SU-DHL-6 (cell line): ENCODE measurements around the gene ROCK2.

Experiments used
- H2AFZ ChIP-seq: fragments of 200-600 bp; sonication (generic); 2 replicates; pipeline ENCODE4 v1.6.1; 2014; ENCODE audit warnings: low read depth, mild to moderate bottlenecking, moderate library complexity, mixed read lengths, antibody characterized with exemption, low read length; ENCODE audit not compliant: severe bottlenecking
- H3F3A ChIP-seq: fragments of 200-600 bp; shearing (Covaris generic); 2 replicates; pipeline ENCODE4 v1.6.0; 2016; ENCODE audit warnings: antibody characterized with exemption, mild to moderate bottlenecking; ENCODE audit not compliant: insufficient read depth
- H3K27ac ChIP-seq: fragments of 200-600 bp; sonication (generic); 2 replicates; pipeline ENCODE4 v1.5.1; 2016; ENCODE audit warnings: low read depth, mild to moderate bottlenecking, low read length, moderate library complexity, mixed read lengths
- H3K27me3 ChIP-seq: fragments of 200-600 bp; sonication (generic), shearing (Covaris generic); 2 replicates; pipeline ENCODE4 v1.6.0; 2014; ENCODE audit warnings: mild to moderate bottlenecking, low read length
- H3K36me3 ChIP-seq: fragments of 200-600 bp; sonication (generic); 2 replicates; pipeline ENCODE4 v1.6.1; 2014; ENCODE audit warnings: mild to moderate bottlenecking, low read length, mixed read lengths
- H3K4me2 ChIP-seq: fragments of 300-600, 200-600 bp; shearing (Covaris generic), sonication (generic); 2 replicates; pipeline ENCODE4 v1.6.0; 2014; ENCODE audit warnings: low read length, low read depth, mild to moderate bottlenecking; ENCODE audit not compliant: poor library complexity, severe bottlenecking
- H3K4me3 ChIP-seq: fragments of 200-600 bp; sonication (generic); 2 replicates; pipeline ENCODE4 v1.5.1; 2014; ENCODE audit warnings: antibody characterized with exemption, low read length, mild to moderate bottlenecking, mixed read lengths; ENCODE audit not compliant: insufficient read depth, poor library complexity, severe bottlenecking
- H3K79me2 ChIP-seq: fragments of 200-600 bp; sonication (generic); 2 replicates; pipeline ENCODE4 v1.6.1; 2014; ENCODE audit warnings: mild to moderate bottlenecking, low read length, moderate library complexity; ENCODE audit not compliant: insufficient read depth
- H3K9ac ChIP-seq: fragments of 200-600 bp; sonication (generic); 2 replicates; pipeline ENCODE4 v1.7.0; 2014; ENCODE audit warnings: mild to moderate bottlenecking, low read length
- H3K9me2 ChIP-seq: fragments of 200-600 bp; sonication (generic); replicated peaks from 2 replicates; pipeline ENCODE4 v1.6.1; 2014; ENCODE audit warnings: low read length; ENCODE audit not compliant: insufficient read depth
- H3K9me3 ChIP-seq: fragments of 200-600 bp; sonication (generic); 2 replicates; pipeline ENCODE4 v1.6.1; 2014; ENCODE audit warnings: low read length, mixed read lengths; ENCODE audit not compliant: insufficient read depth
- H4K20me1 ChIP-seq: fragments of 200-600 bp; sonication (generic); 2 replicates; pipeline ENCODE4 v1.6.1; 2014; ENCODE audit warnings: low read depth, mild to moderate bottlenecking, antibody characterized with exemption, low read length, moderate library complexity, mixed read lengths
- EZH2phosphoT487 ChIP-seq: fragments of 200-600 bp; sonication (generic), shearing (Covaris generic); conservative IDR thresholded peaks from 2 replicates; pipeline ENCODE4 v1.6.1; 2018; ENCODE audit warnings: mild to moderate bottlenecking, antibody characterized with exemption, low read length, moderate library complexity, mixed read lengths
- TF ChIP-seq, protein P1 (sequence below): fragments of 200-600 bp; sonication (generic); IDR thresholded peaks from one replicate; pipeline ENCODE4 v1.5.1; 2017; ENCODE audit warnings: antibody characterized with exemption, mild to moderate bottlenecking, low read length, moderate library complexity; ENCODE audit not compliant: insufficient read depth, poor library complexity, severe bottlenecking

Gene ROCK2

DNA sequence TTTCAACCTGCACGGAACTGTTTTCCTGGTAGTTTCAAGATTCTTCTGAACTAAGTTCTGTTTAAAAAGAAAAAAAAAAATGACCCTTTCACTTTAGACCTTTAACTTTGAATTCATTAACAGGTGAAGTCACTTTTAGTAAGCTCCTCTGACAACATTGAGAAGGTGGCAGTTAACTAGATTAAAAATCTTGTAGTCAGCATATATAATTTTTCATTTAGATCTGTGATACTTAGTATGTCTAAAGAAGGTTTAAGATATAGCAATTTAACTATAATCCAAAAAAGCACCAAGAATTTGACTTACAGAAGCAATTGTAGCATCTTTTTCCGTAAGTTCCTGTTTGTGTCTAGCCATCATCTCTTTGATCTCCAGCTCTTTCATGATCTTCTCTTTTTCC is 143.8 kb downstream of the ROCK2 start:
- H3F3A ChIP-seq, result 0 out of 2 replicates have a peak, but pooled peaks cover 7% of the 10 kb centered on the region
- no peaks in the 10 kb centered on the region for H3K79me2 ChIP-seq
- H3K9me3 ChIP-seq, result no peaks in the 10 kb centered on the region
- H3K9me2 ChIP-seq, result no peaks in the 10 kb centered on the region
- peaks cover 51% of the 10 kb centered on the region for H3K36me3 ChIP-seq
- H3K4me3 ChIP-seq, result no peak overlapping the region
- no peaks in the 10 kb centered on the region for H3K27me3 ChIP-seq
- H3K9ac ChIP-seq, result no peak overlapping the region
- no peaks in the 10 kb centered on the region for H4K20me1 ChIP-seq
- no peak overlapping the region for H3K27ac ChIP-seq
- no peak overlapping the region for H3K4me2 ChIP-seq
- H2AFZ ChIP-seq, result no peak overlapping the region
- TF ChIP-seq, protein P1, sequence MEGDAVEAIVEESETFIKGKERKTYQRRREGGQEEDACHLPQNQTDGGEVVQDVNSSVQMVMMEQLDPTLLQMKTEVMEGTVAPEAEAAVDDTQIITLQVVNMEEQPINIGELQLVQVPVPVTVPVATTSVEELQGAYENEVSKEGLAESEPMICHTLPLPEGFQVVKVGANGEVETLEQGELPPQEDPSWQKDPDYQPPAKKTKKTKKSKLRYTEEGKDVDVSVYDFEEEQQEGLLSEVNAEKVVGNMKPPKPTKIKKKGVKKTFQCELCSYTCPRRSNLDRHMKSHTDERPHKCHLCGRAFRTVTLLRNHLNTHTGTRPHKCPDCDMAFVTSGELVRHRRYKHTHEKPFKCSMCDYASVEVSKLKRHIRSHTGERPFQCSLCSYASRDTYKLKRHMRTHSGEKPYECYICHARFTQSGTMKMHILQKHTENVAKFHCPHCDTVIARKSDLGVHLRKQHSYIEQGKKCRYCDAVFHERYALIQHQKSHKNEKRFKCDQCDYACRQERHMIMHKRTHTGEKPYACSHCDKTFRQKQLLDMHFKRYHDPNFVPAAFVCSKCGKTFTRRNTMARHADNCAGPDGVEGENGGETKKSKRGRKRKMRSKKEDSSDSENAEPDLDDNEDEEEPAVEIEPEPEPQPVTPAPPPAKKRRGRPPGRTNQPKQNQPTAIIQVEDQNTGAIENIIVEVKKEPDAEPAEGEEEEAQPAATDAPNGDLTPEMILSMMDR, result no peak
- no peak for TF ChIP-seq EZH2phosphoT487

DNA sequence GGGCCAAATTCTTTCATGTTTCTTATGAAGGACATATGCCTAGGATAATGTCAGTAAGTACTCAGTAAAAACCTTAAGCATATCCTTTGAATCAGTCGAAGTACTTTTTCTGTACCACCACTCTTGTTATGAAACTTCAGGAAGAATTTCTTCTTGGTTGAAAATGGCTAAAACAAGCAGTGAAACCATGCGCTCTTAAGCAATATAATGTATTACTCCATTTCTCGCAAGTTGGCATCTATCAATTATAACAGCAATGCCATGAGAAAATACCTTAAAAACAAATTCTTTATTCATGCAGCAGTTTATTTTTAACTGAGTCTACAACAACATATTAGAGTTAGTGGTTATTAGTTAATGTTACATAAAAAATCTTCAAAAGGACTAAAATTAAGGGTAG is 148.2 kb downstream of the ROCK2 start:
- Histone ChIP-seq H3F3A (peaks cover 11% of the 10 kb centered on the region; the same call in 1 of the 2 replicates), H3K27ac (no peak overlapping the region), H4K20me1 (no peaks in the 10 kb centered on the region), H3K4me2 (no peak overlapping the region), H3K36me3 (peaks cover 58% of the 10 kb centered on the region), H3K79me2 (no peaks in the 10 kb centered on the region), H3K4me3 (no peak overlapping the region), H3K9me2 (no peaks in the 10 kb centered on the region), H2AFZ (no peak overlapping the region), H3K9me3 (no peaks in the 10 kb centered on the region), H3K9ac (no peak overlapping the region), H3K27me3 (no peaks in the 10 kb centered on the region)
- no peak for TF ChIP-seq EZH2phosphoT487
- TF ChIP-seq, protein P1, result no peak

DNA sequence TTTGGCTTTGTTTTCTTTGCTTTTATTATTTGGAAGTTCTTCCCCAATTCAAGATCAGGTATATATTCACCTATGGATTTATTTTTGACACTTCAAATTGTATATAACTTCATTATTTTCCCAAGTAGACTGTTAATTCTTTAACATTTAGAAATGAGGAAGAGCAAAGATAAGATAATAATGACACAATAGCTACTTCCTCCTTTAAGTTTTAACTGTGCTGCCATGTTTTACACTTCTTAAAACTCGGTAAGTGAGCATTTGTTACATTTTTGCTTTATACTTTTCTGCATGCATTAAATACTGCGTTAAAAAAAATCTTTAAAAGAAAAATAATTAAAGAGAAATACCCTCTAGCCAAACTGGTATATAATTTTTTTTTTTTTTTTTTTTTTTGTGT is 156.7 kb downstream of the ROCK2 start:
- Histone ChIP-seq H3K9me3 (no peaks in the 10 kb centered on the region), H3K36me3 (peaks cover 29% of the 10 kb centered on the region), H3K27ac (no peak overlapping the region), H2AFZ (no peak overlapping the region), H3K9ac (no peak overlapping the region), H3K27me3 (no peaks in the 10 kb centered on the region), H3K9me2 (no peaks in the 10 kb centered on the region), H4K20me1 (no peaks in the 10 kb centered on the region), H3F3A (peaks cover 3% of the 10 kb centered on the region; the same call in 1 of the 2 replicates), H3K4me2 (no peak overlapping the region), H3K4me3 (no peak overlapping the region), H3K79me2 (no peaks in the 10 kb centered on the region)
- no peak for TF ChIP-seq EZH2phosphoT487
- TF ChIP-seq, protein P1, result no peak
